C4-2B (cell line): ENCODE results near the gene PKM.

Experiments
- ZFX ChIP-seq: fragments of 450-650 bp; IDR thresholded peaks from 2 replicates; pipeline ENCODE4 v1.6.1; 2017
- TF ChIP-seq, protein P1 (sequence below): fragments of 450-650 bp; conservative IDR thresholded peaks from 2 replicates; pipeline ENCODE4 v1.5.1; 2017; ENCODE audit warnings: mild to moderate bottlenecking

DNA sequence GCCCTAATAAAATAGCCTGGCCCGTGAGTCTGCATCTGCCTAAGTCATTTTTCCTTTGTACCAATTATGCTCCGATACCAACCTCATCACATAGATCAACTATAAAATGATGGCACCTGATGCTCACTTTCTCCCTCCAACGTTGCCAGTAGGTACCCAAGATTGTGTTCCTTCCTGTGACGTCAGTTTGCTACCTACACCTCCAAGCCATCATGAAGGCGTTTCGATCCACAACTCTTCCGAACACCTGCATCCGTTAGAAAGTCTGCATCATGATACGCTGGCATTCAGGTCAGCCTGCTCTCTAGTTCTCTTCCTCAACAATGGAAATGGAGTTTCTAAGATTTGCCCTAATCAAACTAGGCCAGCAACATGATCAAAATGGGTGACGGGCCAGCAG is 7.7 kb downstream of the PKM start:
- TF ChIP-seq, protein P1, sequence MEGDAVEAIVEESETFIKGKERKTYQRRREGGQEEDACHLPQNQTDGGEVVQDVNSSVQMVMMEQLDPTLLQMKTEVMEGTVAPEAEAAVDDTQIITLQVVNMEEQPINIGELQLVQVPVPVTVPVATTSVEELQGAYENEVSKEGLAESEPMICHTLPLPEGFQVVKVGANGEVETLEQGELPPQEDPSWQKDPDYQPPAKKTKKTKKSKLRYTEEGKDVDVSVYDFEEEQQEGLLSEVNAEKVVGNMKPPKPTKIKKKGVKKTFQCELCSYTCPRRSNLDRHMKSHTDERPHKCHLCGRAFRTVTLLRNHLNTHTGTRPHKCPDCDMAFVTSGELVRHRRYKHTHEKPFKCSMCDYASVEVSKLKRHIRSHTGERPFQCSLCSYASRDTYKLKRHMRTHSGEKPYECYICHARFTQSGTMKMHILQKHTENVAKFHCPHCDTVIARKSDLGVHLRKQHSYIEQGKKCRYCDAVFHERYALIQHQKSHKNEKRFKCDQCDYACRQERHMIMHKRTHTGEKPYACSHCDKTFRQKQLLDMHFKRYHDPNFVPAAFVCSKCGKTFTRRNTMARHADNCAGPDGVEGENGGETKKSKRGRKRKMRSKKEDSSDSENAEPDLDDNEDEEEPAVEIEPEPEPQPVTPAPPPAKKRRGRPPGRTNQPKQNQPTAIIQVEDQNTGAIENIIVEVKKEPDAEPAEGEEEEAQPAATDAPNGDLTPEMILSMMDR: no peak
- TF ChIP-seq ZFX: no peak
